Panc1 (cell line): ENCODE results near the gene RALGAPA1.

Experiments used
- CTCF ChIP-seq: fragments of 450-650 bp; IDR thresholded peaks from 2 replicates; pipeline ENCODE4 v1.5.1; 2017; ENCODE audit warnings: mild to moderate bottlenecking
- POLR2AphosphoS5 ChIP-seq: IDR thresholded peaks from 2 replicates; pipeline ENCODE4 v1.6.1; 2012; ENCODE audit warnings: mild to moderate bottlenecking, low read depth, low read length, moderate library complexity
- REST ChIP-seq, 2 experiments: IDR thresholded peaks; 2 replicates each; pipeline ENCODE4 v1.6.1; 2011 to 2012; ENCODE audit warnings: low read depth in 2 of 2, control low read depth in 1 of 2, low read length in 1 of 2, mild to moderate bottlenecking in 1 of 2, moderate library complexity in 1 of 2; ENCODE audit not compliant: insufficient read depth in 1 of 2
- TCF7L2 ChIP-seq: IDR thresholded peaks from 2 replicates; pipeline ENCODE4 v1.6.1; 2011; ENCODE audit warnings: mild to moderate bottlenecking, low read depth, low read length, inconsistent platforms

GRCh38 chr14:35705636-35706035, 103.5 kb downstream of the RALGAPA1 start:
- no peak for TF ChIP-seq POLR2AphosphoS5
- no peak for TF ChIP-seq CTCF
- TF ChIP-seq TCF7L2, result no peak
- no peak for TF ChIP-seq REST (IDR thresholded peaks at IDR 0.05; ENCODE audit: insufficient read depth in 1 of 2, low read depth in 2 of 2, low read length in 1 of 2)
